ENCODE measurements around the gene GSK3B. TPM values are rescaled to one million over a fixed set of nuclear protein-coding genes. Genes with fewer than 3 reads are reported as not detected.
"Not testable (repeated sequence)": the region's sequence is repeated elsewhere in the genome, so short reads cannot be mapped to it uniquely, and the experiment has no call there.

Gene GSK3B
- total and polyA plus RNA-seq, 9 donors, result 15.3 to 30.7 (median 27.0) TPM

DNA sequence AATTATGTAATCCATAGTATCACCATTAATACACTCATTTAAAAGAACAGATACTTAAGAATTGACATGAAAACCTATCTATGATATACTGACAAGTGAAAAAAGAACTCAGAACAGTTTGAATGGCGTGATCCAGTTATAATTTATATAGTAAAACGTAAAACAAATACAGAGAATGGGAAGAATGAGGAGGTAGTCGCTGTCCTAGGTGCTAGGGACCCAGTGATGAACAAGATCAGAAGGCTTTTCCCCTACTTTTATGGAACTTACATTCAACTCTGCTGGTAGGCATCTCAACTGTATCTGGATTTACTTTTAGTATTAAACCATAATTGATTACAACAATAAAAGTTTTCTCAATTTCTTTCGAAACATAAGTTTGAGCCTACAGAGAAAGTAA is 31.8 kb downstream of the GSK3B start:
- DNase-seq, result no peak
- Histone ChIP-seq H3K27ac (ENCODE audit: low read length) (no peak overlapping the region), H3K27me3 (ENCODE audit: control insufficient read depth, insufficient read depth, low read length) (no peaks in the 10 kb centered on the region), H3K4me1 (ENCODE audit: control insufficient read depth, insufficient read depth, low read length) (no peaks in the 10 kb centered on the region), H3K36me3 (ENCODE audit: control insufficient read depth, insufficient read depth, low read length) (no peaks in the 10 kb centered on the region), H3K4me3 (ENCODE audit: low read length) (no peak overlapping the region), H3K9me3 (replicated peaks; ENCODE audit: control insufficient read depth, low read depth, low read length) (no peaks in the 10 kb centered on the region)
- WGBS (ENCODE audit: insufficient coverage), result no CpG with 5 or more reads among the region's 4 CpGs

DNA sequence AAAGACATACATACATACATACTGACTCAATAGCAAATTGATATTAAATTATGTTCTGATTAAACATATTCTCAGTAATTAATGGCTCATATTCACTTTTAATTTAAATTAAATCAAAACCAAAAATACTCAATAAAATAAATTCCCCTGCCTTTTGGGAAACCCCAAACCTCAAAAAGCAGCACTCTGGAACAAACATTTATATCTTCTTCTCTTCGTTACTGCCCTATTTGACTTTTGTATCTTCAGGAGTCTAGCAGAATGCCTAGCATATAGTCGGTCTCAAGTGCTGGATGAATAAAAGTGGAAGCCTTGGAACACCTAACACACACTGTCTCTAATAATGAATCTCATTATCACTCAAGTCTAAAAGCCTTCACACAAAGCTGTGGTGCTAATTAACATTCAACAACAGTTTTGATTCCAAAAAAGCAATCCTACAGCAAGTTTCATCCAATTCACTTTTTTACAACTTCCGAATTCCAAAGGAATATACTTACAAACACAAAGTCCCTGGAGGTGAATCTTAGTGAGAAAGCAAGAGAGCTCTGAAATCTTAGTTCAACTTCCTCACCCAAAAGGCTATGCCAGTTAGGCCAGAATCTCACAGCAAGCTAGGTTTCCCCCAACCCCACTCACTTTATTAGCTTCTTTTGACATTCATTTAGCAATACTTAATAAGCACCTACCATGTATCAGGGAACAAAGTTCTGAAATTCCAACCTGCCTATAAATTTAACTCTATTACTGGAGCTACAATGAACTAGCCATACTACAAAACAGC is 35.0 kb downstream of the GSK3B start:
- DNase-seq, result no peak
- H3K27ac ChIP-seq (ENCODE audit: low read length), result no peak overlapping the region
- 58% methylated on average over 2 of the region's 3 CpGs for WGBS (ENCODE audit: insufficient coverage)
- H3K27me3 ChIP-seq (ENCODE audit: control insufficient read depth, insufficient read depth, low read length), result no peaks in the 10 kb centered on the region
- no peaks in the 10 kb centered on the region for H3K36me3 ChIP-seq (ENCODE audit: control insufficient read depth, insufficient read depth, low read length)
- no peaks in the 10 kb centered on the region for H3K4me1 ChIP-seq (ENCODE audit: control insufficient read depth, insufficient read depth, low read length)
- no peaks in the 10 kb centered on the region for H3K9me3 ChIP-seq (replicated peaks; ENCODE audit: control insufficient read depth, low read depth, low read length)
- H3K4me3 ChIP-seq (ENCODE audit: low read length), result no peak overlapping the region

DNA sequence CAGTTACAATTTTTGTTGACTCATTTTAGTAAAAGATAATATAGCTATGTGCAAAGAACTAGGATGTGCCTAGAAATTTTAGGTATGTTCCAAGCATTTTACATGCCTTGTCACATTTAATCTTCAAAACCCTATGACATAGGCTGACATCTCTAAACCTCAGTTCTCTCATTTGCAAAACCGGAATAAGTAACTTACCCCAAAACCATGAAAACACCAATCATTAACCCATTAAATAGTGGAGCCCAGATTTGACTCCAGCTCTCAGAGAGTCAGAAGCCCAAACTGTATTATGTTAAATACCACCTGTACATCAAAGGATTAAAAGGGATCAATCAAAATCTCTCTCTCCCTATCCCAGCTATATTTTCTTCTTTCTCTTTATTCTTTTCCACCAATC is 36.6 kb downstream of the GSK3B start:
- WGBS (ENCODE audit: insufficient coverage), result no CpG with 5 or more reads among the region's 1 CpG

DNA sequence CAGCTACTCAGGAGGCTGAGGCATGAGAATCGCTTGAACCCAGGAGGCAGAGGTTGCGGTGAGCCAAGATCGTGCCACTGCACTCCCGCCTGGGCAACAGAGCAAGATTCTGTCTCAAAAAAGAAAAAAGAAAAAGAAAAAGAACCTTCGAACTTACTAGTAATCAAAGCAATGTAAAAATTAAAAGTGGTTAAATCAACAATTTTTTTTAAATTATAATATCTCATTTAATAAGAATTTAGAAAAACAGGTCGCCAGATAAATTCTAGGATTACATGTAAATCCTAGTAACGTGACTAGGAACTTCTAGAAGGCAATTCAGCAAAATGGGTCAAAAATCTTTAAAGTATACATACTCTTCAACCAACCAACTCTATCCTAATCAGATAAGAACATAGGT is 37.2 kb downstream of the GSK3B start:
- Histone ChIP-seq H3K27ac (ENCODE audit: low read length) (no peak overlapping the region), H3K4me1 (ENCODE audit: control insufficient read depth, insufficient read depth, low read length) (no peaks in the 10 kb centered on the region), H3K27me3 (ENCODE audit: control insufficient read depth, insufficient read depth, low read length) (no peaks in the 10 kb centered on the region), H3K36me3 (ENCODE audit: control insufficient read depth, insufficient read depth, low read length) (no peaks in the 10 kb centered on the region), H3K9me3 (replicated peaks; ENCODE audit: control insufficient read depth, low read depth, low read length) (peaks cover 2% of the 10 kb centered on the region), H3K4me3 (ENCODE audit: low read length) (no peak overlapping the region)
- no CpG with 5 or more reads among the region's 7 CpGs for WGBS (ENCODE audit: insufficient coverage)
- no peak for DNase-seq

More for the DNA sequence above, 36.6 kb downstream of the GSK3B start:
- no peak overlapping the region for H3K27ac ChIP-seq (ENCODE audit: low read length)
- H3K4me3 ChIP-seq (ENCODE audit: low read length), result no peak overlapping the region
- H3K4me1 ChIP-seq (ENCODE audit: control insufficient read depth, insufficient read depth, low read length), result no peaks in the 10 kb centered on the region
- H3K27me3 ChIP-seq (ENCODE audit: control insufficient read depth, insufficient read depth, low read length), result no peaks in the 10 kb centered on the region
- H3K36me3 ChIP-seq (ENCODE audit: control insufficient read depth, insufficient read depth, low read length), result no peaks in the 10 kb centered on the region
- DNase-seq, result no peak
- H3K9me3 ChIP-seq (replicated peaks; ENCODE audit: control insufficient read depth, low read depth, low read length), result peaks cover 2% of the 10 kb centered on the region

DNA sequence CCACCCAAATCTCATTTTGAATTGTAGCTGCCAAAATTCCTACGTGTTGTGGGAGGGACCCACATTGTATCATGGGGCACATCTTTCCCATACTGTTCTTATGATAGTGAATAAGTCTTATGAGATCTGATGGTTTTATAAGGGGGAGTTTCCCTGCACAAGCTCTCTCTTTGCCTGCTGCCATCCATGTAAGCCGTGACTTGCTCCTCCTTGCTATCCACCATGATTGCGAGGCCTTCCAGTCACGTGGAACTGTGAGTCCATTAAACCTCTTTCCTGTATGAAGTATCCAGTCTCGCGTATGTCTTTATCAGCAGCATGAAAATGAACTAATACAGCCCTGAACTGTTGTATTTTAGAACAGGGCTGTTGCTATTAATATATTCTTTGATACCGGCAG is 40.6 kb downstream of the GSK3B start:
- H3K27me3 ChIP-seq (ENCODE audit: control insufficient read depth, insufficient read depth, low read length); DNase-seq; H3K27ac ChIP-seq (ENCODE audit: low read length); H3K9me3 ChIP-seq (replicated peaks; ENCODE audit: control insufficient read depth, low read depth, low read length); H3K4me3 ChIP-seq (ENCODE audit: low read length); H3K4me1 ChIP-seq (ENCODE audit: control insufficient read depth, insufficient read depth, low read length); H3K36me3 ChIP-seq (ENCODE audit: control insufficient read depth, insufficient read depth, low read length): not testable (repeated sequence)
- WGBS (ENCODE audit: insufficient coverage), result no CpG with 5 or more reads among the region's 7 CpGs

GRCh38 chr3:120052677-120053076 is 41.6 kb downstream of the GSK3B start:
- Histone ChIP-seq H3K36me3 (ENCODE audit: control insufficient read depth, insufficient read depth, low read length) (no peaks in the 10 kb centered on the region), H3K9me3 (replicated peaks; ENCODE audit: control insufficient read depth, low read depth, low read length) (peaks cover 2% of the 10 kb centered on the region), H3K4me3 (ENCODE audit: low read length) (no peak overlapping the region), H3K4me1 (ENCODE audit: control insufficient read depth, insufficient read depth, low read length) (no peaks in the 10 kb centered on the region), H3K27ac (ENCODE audit: low read length) (no peak overlapping the region), H3K27me3 (ENCODE audit: control insufficient read depth, insufficient read depth, low read length) (no peaks in the 10 kb centered on the region)
- 100% methylated on average over 1 of the region's 3 CpGs for WGBS (ENCODE audit: insufficient coverage)
- DNase-seq, result no peak

- WGBS (ENCODE audit: insufficient coverage), result 20% methylated on average over 1 of the region's 2 CpGs
- no peaks in the 10 kb centered on the region for H3K4me1 ChIP-seq (ENCODE audit: control insufficient read depth, insufficient read depth, low read length)
- no peak for DNase-seq
Observed at GRCh38 chr3:120052225-120052624, 42.0 kb downstream of the GSK3B start.

GRCh38 chr3:120051570-120051969 is 42.7 kb downstream of the GSK3B start:
- H3K27me3 ChIP-seq (ENCODE audit: control insufficient read depth, insufficient read depth, low read length); H3K27ac ChIP-seq (ENCODE audit: low read length); H3K36me3 ChIP-seq (ENCODE audit: control insufficient read depth, insufficient read depth, low read length); H3K4me3 ChIP-seq (ENCODE audit: low read length); DNase-seq; H3K9me3 ChIP-seq (replicated peaks; ENCODE audit: control insufficient read depth, low read depth, low read length); H3K4me1 ChIP-seq (ENCODE audit: control insufficient read depth, insufficient read depth, low read length): not testable (repeated sequence)
- 60% methylated on average over 1 of the region's 5 CpGs for WGBS (ENCODE audit: insufficient coverage)

More at GRCh38 chr3:120052225-120052624, 42.0 kb downstream of the GSK3B start:
- Histone ChIP-seq H3K9me3 (replicated peaks; ENCODE audit: control insufficient read depth, low read depth, low read length) (peaks cover 2% of the 10 kb centered on the region), H3K36me3 (ENCODE audit: control insufficient read depth, insufficient read depth, low read length) (no peaks in the 10 kb centered on the region), H3K4me3 (ENCODE audit: low read length) (no peak overlapping the region), H3K27ac (ENCODE audit: low read length) (no peak overlapping the region), H3K27me3 (ENCODE audit: control insufficient read depth, insufficient read depth, low read length) (no peaks in the 10 kb centered on the region)

GRCh38 chr3:120049881-120050539 is 44.2 kb downstream of the GSK3B start:
- H3K4me1 ChIP-seq (ENCODE audit: control insufficient read depth, insufficient read depth, low read length), result no peaks in the 10 kb centered on the region
- no peak overlapping the region for H3K4me3 ChIP-seq (ENCODE audit: low read length)

GRCh38 chr3:120049072-120049471 is 45.2 kb downstream of the GSK3B start:
- DNase-seq, result no peak
- WGBS (ENCODE audit: insufficient coverage), result no CpG with 5 or more reads among the region's 2 CpGs
- Histone ChIP-seq H3K27me3 (ENCODE audit: control insufficient read depth, insufficient read depth, low read length) (no peaks in the 10 kb centered on the region), H3K9me3 (replicated peaks; ENCODE audit: control insufficient read depth, low read depth, low read length) (peaks cover 12% of the 10 kb centered on the region), H3K27ac (ENCODE audit: low read length) (no peak overlapping the region), H3K36me3 (ENCODE audit: control insufficient read depth, insufficient read depth, low read length) (no peaks in the 10 kb centered on the region), H3K4me1 (ENCODE audit: control insufficient read depth, insufficient read depth, low read length) (no peaks in the 10 kb centered on the region), H3K4me3 (ENCODE audit: low read length) (no peak overlapping the region)

More at GRCh38 chr3:120049881-120050539, 44.2 kb downstream of the GSK3B start:
- Histone ChIP-seq H3K27me3 (ENCODE audit: control insufficient read depth, insufficient read depth, low read length) (no peaks in the 10 kb centered on the region), H3K27ac (ENCODE audit: low read length) (no peak overlapping the region), H3K9me3 (replicated peaks; ENCODE audit: control insufficient read depth, low read depth, low read length) (peaks cover 10% of the 10 kb centered on the region), H3K36me3 (ENCODE audit: control insufficient read depth, insufficient read depth, low read length) (no peaks in the 10 kb centered on the region)
- DNase-seq, result no peak
- WGBS (ENCODE audit: insufficient coverage), result 100% methylated on average over 3 of the region's 4 CpGs

All from muscle of leg (tissue), 11 donors.